ENCODE results near the gene SEMA5A.

GRCh38 chr5:9438596-9439354 is 107.1 kb downstream of the SEMA5A start:
- TF ChIP-seq MAX (IDR thresholded peaks at IDR 0.05; ENCODE audit: low read depth): no peak
- no peak for TF ChIP-seq CTCF (IDR thresholded peaks at IDR 0.05)
- no peak for TF ChIP-seq GABPA (IDR thresholded peaks at IDR 0.05; ENCODE audit: low read depth)
